HepG2 (cell line): ENCODE measurements around the gene KHK. TPM values are rescaled to one million over a fixed set of nuclear protein-coding genes. Genes with fewer than 3 reads are reported as not detected.

Source experiments
- BORCS8-MEF2B ChIP-seq: sonication (generic); formaldehyde crosslinking; IDR thresholded peaks from 2 replicates; pipeline ENCODE4 v1.8.0; 2022; ENCODE audit warnings: mild to moderate bottlenecking, missing genetic modification reagents
- FLYWCH1 ChIP-seq: sonication (generic); formaldehyde crosslinking; IDR thresholded peaks from 2 replicates; pipeline ENCODE4 v1.8.1; 2023; ENCODE audit warnings: mild to moderate bottlenecking, missing genetic modification reagents
- FOSL2 ChIP-seq: sonication (generic); formaldehyde crosslinking; IDR thresholded peaks from 2 replicates; pipeline ENCODE4 v1.4.0; 2020; ENCODE audit warnings: missing genetic modification reagents
- GZF1 ChIP-seq: sonication (generic); formaldehyde crosslinking; IDR thresholded peaks from 2 replicates; pipeline ENCODE4 v1.5.1; 2020; ENCODE audit warnings: mild to moderate bottlenecking, missing genetic modification reagents
- HOXA5 ChIP-seq: sonication (generic); formaldehyde crosslinking; IDR thresholded peaks from 2 replicates; pipeline ENCODE4 v1.4.0; 2020; ENCODE audit warnings: missing genetic modification reagents
- KLF15 ChIP-seq: sonication (generic); formaldehyde crosslinking; IDR thresholded peaks from 2 replicates; pipeline ENCODE4 v1.8.1; 2023; ENCODE audit warnings: borderline replicate concordance, mild to moderate bottlenecking, inconsistent platforms, missing genetic modification reagents, mixed read lengths
- KLF16 ChIP-seq, 2 experiments: sonication (generic) in 1 of 2; formaldehyde crosslinking in 1 of 2; IDR thresholded peaks; 2 replicates each; pipeline versions ENCODE4 v1.6.1 to v1.8.0; 2016 to 2023; ENCODE audit warnings: missing genetic modification reagents in 2 of 2, missing compliant biosample characterization in 1 of 2
- KLF6 ChIP-seq: IDR thresholded peaks from 2 replicates; pipeline ENCODE4 v1.8.0; 2016; ENCODE audit warnings: missing biosample characterization, missing genetic modification reagents
- MAFF ChIP-seq: IDR thresholded peaks from 2 replicates; pipeline ENCODE4 v1.6.1; 2011; ENCODE audit warnings: low read depth, low read length, improper control_type of control experiment
- MEIS1 ChIP-seq: sonication (generic); formaldehyde crosslinking; IDR thresholded peaks from 2 replicates; pipeline ENCODE4 v1.9.0; 2021; ENCODE audit warnings: mild to moderate bottlenecking, missing genetic modification reagents, moderate library complexity, borderline replicate concordance
- NFKB2 ChIP-seq: sonication (generic); formaldehyde crosslinking; IDR thresholded peaks from 2 replicates; pipeline ENCODE4 v1.4.0; 2020; ENCODE audit warnings: missing genetic modification reagents, borderline replicate concordance
- NRL ChIP-seq: sonication (generic); formaldehyde crosslinking; IDR thresholded peaks from 2 replicates; pipeline ENCODE4 v1.5.0; 2020; ENCODE audit warnings: missing genetic modification reagents, mild to moderate bottlenecking, moderate library complexity, borderline replicate concordance
- RCOR2 ChIP-seq: IDR thresholded peaks from 2 replicates; pipeline ENCODE4 v1.6.1; 2016; ENCODE audit warnings: missing biosample characterization, missing genetic modification reagents
- SP4 ChIP-seq: sonication (generic); formaldehyde crosslinking; IDR thresholded peaks from 2 replicates; pipeline ENCODE4 v1.8.1; 2023; ENCODE audit warnings: mild to moderate bottlenecking, missing genetic modification reagents
- ZNF367 ChIP-seq: sonication (generic); formaldehyde crosslinking; IDR thresholded peaks from 2 replicates; pipeline ENCODE4 v1.4.0; 2020; ENCODE audit warnings: missing genetic modification reagents, borderline replicate concordance
- polyA plus RNA-seq, 8 experiments: library from polyadenylated mRNA; depleted of rRNA in 3 of 8; stranded (reverse) in 7 of 8; unstranded in 1 of 8; fragments of >200 nt; fragmentation: Illumina TruSeq in 4 of 8; extraction: Trizol in 4 of 8; gene quantifications; 2 replicates each; pipeline versions ENCODE4 v1.2.1 to v1.2.3, GENCODE V29; 2011 to 2016; ENCODE audit warnings: low read depth in 4 of 8, missing spikeins in 1 of 8, mixed read lengths in 1 of 8; ENCODE audit not compliant: insufficient read depth in 1 of 8
- total RNA-seq, 5 experiments: library from RNA; depleted of rRNA; stranded (reverse); fragments of >200 nt; fragmentation: Illumina TruSeq; extraction: Trizol; gene quantifications; 2 replicates each; pipeline ENCODE4 v1.2.3, GENCODE V29; 2016; ENCODE audit warnings: low read depth in 1 of 5
- TF ChIP-seq, protein P1 (sequence below): IDR thresholded peaks from 2 replicates; pipeline ENCODE4 v1.6.1; 2016; ENCODE audit warnings: control low read depth
- TF ChIP-seq, protein P2 (sequence below): fragments of 450-650 bp; IDR thresholded peaks from 2 replicates; pipeline ENCODE4 v1.6.1; 2017; ENCODE audit warnings: mild to moderate bottlenecking
- TF ChIP-seq, protein P3 (sequence below): sonication (generic); formaldehyde crosslinking; IDR thresholded peaks from 2 replicates; pipeline ENCODE4 v1.4.0; 2020; ENCODE audit warnings: missing genetic modification reagents
- TF ChIP-seq, protein P4 (sequence below): sonication (generic); formaldehyde crosslinking; IDR thresholded peaks from 2 replicates; pipeline ENCODE4 v1.8.1; 2023; ENCODE audit warnings: mild to moderate bottlenecking, missing genetic modification reagents
- TF ChIP-seq, protein P5 (sequence below): sonication (generic); formaldehyde crosslinking; IDR thresholded peaks from 2 replicates; pipeline ENCODE4 v1.4.0; 2020; ENCODE audit warnings: mild to moderate bottlenecking, low read depth, missing genetic modification reagents

KHK gene
- total and polyA plus RNA-seq, 2 of the 13 experiments (the other 11 are each of a cell fraction or from before 2014, with no cell fraction given) = 40.9 to 99.2 TPM

DNA sequence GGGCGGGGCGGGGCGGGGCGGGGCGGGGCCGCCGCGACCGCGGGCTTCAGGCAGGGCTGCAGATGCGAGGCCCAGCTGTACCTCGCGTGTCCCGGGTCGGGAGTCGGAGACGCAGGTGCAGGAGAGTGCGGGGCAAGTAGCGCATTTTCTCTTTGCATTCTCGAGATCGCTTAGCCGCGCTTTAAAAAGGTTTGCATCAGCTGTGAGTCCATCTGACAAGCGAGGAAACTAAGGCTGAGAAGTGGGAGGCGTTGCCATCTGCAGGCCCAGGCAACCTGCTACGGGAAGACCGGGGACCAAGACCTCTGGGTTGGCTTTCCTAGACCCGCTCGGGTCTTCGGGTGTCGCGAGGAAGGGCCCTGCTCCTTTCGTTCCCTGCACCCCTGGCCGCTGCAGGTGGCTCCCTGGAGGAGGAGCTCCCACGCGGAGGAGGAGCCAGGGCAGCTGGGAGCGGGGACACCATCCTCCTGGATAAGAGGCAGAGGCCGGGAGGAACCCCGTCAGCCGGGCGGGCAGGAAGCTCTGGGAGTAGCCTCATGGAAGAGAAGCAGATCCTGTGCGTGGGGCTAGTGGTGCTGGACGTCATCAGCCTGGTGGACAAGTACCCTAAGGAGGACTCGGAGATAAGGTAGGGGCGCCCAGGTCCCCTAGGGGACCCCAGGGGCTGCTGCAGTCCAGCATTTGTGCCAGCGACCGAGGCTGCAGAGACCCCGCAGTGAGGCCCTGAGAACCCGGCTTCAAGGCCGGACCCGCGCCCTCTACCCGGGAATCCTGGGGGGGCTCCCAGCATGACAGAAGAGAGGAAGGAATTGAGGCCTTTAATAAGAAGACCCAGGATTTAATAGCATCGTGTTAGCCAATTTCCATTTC is at the start of gene KHK (continued):
- TF ChIP-seq NFKB2 (CRISPR knock-in tag) (0 out of 2 replicates have a peak, but pooled peaks have one; percentile 20), NRL (no peak; the same call in 1 of the 2 replicates), MEIS1 (CRISPR knock-in tag) (peak; percentile 21; the same call in 1 of the 2 replicates), KLF16 (CRISPR knock-in tag; IDR thresholded peaks at IDR 0.05) (peak; percentile 11 to 73; a peak in 2 of 4 replicates), SP4 (CRISPR knock-in tag) (peak; percentile 85), KLF6 (CRISPR knock-in tag) (0 out of 2 replicates have a peak, but pooled peaks have one; percentile 22), BORCS8-MEF2B (CRISPR knock-in tag) (0 out of 2 replicates have a peak, but pooled peaks have one; percentile 16), GZF1 (CRISPR knock-in tag) (no peak), ZNF367 (no peak; the same call in 1 of the 2 replicates), HOXA5 (CRISPR knock-in tag) (no peak), KLF15 (CRISPR knock-in tag) (0 out of 2 replicates have a peak, but pooled peaks have one; percentile 27), RCOR2 (CRISPR knock-in tag) (no peak), MAFF (no peak), FLYWCH1 (CRISPR knock-in tag) (no peak), FOSL2 (no peak)
- TF ChIP-seq, protein P1, sequence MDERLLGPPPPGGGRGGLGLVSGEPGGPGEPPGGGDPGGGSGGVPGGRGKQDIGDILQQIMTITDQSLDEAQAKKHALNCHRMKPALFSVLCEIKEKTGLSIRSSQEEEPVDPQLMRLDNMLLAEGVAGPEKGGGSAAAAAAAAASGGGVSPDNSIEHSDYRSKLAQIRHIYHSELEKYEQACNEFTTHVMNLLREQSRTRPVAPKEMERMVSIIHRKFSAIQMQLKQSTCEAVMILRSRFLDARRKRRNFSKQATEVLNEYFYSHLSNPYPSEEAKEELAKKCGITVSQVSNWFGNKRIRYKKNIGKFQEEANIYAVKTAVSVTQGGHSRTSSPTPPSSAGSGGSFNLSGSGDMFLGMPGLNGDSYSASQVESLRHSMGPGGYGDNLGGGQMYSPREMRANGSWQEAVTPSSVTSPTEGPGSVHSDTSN (CRISPR knock-in tag) = no peak
- TF ChIP-seq, protein P2, sequence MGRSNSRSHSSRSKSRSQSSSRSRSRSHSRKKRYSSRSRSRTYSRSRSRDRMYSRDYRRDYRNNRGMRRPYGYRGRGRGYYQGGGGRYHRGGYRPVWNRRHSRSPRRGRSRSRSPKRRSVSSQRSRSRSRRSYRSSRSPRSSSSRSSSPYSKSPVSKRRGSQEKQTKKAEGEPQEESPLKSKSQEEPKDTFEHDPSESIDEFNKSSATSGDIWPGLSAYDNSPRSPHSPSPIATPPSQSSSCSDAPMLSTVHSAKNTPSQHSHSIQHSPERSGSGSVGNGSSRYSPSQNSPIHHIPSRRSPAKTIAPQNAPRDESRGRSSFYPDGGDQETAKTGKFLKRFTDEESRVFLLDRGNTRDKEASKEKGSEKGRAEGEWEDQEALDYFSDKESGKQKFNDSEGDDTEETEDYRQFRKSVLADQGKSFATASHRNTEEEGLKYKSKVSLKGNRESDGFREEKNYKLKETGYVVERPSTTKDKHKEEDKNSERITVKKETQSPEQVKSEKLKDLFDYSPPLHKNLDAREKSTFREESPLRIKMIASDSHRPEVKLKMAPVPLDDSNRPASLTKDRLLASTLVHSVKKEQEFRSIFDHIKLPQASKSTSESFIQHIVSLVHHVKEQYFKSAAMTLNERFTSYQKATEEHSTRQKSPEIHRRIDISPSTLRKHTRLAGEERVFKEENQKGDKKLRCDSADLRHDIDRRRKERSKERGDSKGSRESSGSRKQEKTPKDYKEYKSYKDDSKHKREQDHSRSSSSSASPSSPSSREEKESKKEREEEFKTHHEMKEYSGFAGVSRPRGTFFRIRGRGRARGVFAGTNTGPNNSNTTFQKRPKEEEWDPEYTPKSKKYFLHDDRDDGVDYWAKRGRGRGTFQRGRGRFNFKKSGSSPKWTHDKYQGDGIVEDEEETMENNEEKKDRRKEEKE = no peak
- TF ChIP-seq, protein P3, sequence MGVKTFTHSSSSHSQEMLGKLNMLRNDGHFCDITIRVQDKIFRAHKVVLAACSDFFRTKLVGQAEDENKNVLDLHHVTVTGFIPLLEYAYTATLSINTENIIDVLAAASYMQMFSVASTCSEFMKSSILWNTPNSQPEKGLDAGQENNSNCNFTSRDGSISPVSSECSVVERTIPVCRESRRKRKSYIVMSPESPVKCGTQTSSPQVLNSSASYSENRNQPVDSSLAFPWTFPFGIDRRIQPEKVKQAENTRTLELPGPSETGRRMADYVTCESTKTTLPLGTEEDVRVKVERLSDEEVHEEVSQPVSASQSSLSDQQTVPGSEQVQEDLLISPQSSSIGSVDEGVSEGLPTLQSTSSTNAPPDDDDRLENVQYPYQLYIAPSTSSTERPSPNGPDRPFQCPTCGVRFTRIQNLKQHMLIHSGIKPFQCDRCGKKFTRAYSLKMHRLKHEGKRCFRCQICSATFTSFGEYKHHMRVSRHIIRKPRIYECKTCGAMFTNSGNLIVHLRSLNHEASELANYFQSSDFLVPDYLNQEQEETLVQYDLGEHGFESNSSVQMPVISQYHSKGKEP (CRISPR knock-in tag) = no peak
- TF ChIP-seq, protein P4, sequence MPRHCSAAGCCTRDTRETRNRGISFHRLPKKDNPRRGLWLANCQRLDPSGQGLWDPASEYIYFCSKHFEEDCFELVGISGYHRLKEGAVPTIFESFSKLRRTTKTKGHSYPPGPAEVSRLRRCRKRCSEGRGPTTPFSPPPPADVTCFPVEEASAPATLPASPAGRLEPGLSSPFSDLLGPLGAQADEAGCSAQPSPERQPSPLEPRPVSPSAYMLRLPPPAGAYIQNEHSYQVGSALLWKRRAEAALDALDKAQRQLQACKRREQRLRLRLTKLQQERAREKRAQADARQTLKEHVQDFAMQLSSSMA = no peak
- TF ChIP-seq, protein P5, sequence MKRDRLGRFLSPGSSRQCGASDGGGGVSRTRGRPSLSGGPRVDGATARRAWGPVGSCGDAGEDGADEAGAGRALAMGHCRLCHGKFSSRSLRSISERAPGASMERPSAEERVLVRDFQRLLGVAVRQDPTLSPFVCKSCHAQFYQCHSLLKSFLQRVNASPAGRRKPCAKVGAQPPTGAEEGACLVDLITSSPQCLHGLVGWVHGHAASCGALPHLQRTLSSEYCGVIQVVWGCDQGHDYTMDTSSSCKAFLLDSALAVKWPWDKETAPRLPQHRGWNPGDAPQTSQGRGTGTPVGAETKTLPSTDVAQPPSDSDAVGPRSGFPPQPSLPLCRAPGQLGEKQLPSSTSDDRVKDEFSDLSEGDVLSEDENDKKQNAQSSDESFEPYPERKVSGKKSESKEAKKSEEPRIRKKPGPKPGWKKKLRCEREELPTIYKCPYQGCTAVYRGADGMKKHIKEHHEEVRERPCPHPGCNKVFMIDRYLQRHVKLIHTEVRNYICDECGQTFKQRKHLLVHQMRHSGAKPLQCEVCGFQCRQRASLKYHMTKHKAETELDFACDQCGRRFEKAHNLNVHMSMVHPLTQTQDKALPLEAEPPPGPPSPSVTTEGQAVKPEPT (CRISPR knock-in tag) = no peak
